Mononuclear cell (primary cell): ENCODE data around the gene BHMT. TPM values are rescaled to one million over a fixed set of nuclear protein-coding genes. Genes with fewer than 3 reads are reported as not detected.

Experiments used
- H3K27me3 ChIP-seq: 2 replicates; pipeline ENCODE4 v1.6.0; 2011; ENCODE audit warnings: low read length, control low read depth; ENCODE audit not compliant: insufficient read depth
- H3K4me1 ChIP-seq: 2 replicates; pipeline ENCODE4 v1.5.1; 2011; ENCODE audit warnings: mild to moderate bottlenecking, low read length, control low read depth; ENCODE audit not compliant: insufficient read depth
- H3K4me3 ChIP-seq: 2 replicates; pipeline ENCODE4 v1.5.1; 2011; ENCODE audit warnings: mild to moderate bottlenecking, low read length, moderate library complexity
- H3K9me3 ChIP-seq: 2 replicates; pipeline ENCODE4 v1.5.1; 2011; ENCODE audit warnings: low read depth, mild to moderate bottlenecking, control low read depth, low read length
- total RNA-seq: library from RNA; depleted of rRNA; stranded (reverse); fragments of >200 nt; gene quantifications from one replicate; pipeline ENCODE4 v1.2.3, GENCODE V29; 2012

BHMT gene, protein sequence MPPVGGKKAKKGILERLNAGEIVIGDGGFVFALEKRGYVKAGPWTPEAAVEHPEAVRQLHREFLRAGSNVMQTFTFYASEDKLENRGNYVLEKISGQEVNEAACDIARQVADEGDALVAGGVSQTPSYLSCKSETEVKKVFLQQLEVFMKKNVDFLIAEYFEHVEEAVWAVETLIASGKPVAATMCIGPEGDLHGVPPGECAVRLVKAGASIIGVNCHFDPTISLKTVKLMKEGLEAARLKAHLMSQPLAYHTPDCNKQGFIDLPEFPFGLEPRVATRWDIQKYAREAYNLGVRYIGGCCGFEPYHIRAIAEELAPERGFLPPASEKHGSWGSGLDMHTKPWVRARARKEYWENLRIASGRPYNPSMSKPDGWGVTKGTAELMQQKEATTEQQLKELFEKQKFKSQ
- total RNA-seq = not detected

DNA sequence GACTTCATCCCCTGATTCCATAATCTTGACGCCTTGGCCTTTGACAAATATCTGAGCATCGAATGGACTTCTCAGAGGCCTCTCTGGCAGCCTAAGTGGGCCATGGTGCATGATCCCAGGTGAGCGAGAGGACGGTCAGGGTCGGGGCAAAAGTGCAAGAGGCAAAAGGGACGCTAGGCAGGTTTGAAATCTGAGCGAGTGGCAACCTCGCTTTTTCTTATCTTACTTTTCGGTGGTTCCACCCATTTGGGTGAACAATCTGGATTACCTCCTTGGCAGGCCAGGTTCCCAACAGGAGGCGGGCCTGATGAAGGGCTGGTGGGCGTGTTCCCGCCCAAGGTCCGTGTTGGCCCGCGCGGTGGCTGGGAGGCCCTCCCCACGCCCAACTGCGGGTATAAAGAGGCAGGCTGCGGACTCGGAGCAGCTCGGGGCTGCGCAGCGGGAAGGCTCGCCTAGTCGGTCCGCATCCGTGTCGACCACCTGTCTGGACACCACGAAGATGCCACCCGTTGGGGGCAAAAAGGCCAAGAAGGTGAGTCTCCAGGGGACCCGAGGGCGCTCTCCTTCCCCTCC, at the start of gene BHMT:
TSS of gene BHMT (plus strand) at position 423 of the 573 bp plus-strand sequence. CDS start at position 500, 77 bp downstream.
- Histone ChIP-seq H3K9me3 (no peaks in the 10 kb centered on the region), H3K4me1 (peaks cover 13% of the 10 kb centered on the region), H3K4me3 (no peak within 1 kb of the TSS), H3K27me3 (peaks cover 57% of the 10 kb centered on the region)

DNA sequence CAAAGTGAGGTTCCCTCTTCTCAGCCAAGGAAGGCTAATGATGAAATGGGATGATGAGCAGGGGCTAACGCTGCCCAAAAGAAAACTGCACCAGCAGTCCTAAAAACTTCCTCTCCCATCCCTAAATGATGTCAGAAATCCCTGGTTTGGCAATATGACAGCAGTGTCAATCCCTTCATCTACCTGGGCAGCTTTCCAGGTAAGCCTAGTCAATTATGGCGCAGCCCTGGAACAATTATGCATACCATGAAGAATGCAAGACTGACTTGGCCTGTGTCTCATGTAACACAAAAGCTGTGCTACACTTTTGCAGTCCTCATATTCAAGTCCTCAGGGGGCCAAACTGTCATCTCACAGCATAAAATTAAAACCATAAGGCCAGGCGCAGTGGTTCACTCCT, 49.2 kb upstream of the BHMT start:
- Histone ChIP-seq H3K9me3 (no peaks in the 10 kb centered on the region), H3K4me3 (no peak overlapping the region), H3K27me3 (no peaks in the 10 kb centered on the region), H3K4me1 (no peaks in the 10 kb centered on the region)

DNA sequence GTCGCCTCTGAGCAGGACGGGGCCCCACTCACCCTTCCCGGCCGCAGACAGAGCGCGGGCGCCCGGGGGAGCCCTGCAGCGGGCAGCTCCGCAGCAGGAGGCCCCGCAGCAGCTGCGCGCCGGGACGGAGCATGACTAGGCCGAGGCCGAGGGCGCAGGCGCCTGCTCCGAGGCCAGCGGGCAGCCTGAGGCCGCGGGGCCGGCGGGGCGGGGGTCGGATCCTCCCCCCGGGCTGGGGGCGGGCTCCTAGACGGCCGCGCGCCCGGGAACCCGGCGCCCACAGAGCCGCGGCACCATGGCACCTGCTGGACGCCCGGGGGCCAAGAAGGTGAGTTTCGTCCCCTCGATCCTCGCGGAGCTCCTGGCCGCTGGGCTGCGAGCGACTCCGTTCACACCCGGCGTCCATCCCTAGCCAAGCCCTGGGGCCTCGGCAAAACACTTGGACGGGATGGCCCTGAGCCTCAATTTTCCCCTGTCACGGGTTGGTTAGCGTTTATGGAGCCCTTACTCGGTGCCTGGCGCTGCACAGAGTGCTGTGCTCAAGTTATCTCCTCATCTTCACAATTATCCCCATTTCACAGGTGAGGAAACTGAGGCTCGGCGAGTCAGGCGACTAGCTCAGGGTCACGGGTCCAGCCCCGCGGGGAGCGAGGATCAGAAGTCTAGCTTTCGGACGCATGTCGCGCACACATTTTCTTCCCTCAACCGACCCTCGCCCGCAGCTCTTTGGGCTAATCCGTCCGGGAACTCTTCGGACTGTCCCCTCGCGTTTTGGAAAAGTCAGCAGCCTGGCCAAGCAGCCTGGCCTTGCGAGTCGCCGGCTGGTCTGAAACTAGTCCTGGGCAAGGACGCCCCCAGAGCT, 41.9 kb upstream of the BHMT start, which contains the start of the genes BHMT2 and DMGDH:
TSS of gene BHMT2 (plus strand) at position 280 of the 862 bp plus-strand sequence. CDS start at position 296, 16 bp downstream.
TSS of gene DMGDH (minus strand) at position 187 of the 862 bp plus-strand sequence. CDS start at position 133, 54 bp downstream.
- Histone ChIP-seq H3K4me1 (no peaks in the 10 kb centered on the region), H3K4me3 (no peak within 1 kb of the TSS), H3K27me3 (peaks cover 21% of the 10 kb centered on the region), H3K9me3 (no peaks in the 10 kb centered on the region)

- peaks cover 21% of the 10 kb centered on the region for H3K27me3 ChIP-seq
- no peaks in the 10 kb centered on the region for H3K4me1 ChIP-seq
- no peak overlapping the region for H3K4me3 ChIP-seq
- no peaks in the 10 kb centered on the region for H3K9me3 ChIP-seq
Measured at GRCh38 chr5:79070350-79070667, 41.3 kb upstream of the BHMT start.

- H3K27me3 ChIP-seq = peaks cover 8% of the 10 kb centered on the region
- H3K4me1 ChIP-seq = no peaks in the 10 kb centered on the region
- H3K9me3 ChIP-seq = no peaks in the 10 kb centered on the region
- no peak overlapping the region for H3K4me3 ChIP-seq
Measured at GRCh38 chr5:79074641-79075040, 37.0 kb upstream of the BHMT start.

DNA sequence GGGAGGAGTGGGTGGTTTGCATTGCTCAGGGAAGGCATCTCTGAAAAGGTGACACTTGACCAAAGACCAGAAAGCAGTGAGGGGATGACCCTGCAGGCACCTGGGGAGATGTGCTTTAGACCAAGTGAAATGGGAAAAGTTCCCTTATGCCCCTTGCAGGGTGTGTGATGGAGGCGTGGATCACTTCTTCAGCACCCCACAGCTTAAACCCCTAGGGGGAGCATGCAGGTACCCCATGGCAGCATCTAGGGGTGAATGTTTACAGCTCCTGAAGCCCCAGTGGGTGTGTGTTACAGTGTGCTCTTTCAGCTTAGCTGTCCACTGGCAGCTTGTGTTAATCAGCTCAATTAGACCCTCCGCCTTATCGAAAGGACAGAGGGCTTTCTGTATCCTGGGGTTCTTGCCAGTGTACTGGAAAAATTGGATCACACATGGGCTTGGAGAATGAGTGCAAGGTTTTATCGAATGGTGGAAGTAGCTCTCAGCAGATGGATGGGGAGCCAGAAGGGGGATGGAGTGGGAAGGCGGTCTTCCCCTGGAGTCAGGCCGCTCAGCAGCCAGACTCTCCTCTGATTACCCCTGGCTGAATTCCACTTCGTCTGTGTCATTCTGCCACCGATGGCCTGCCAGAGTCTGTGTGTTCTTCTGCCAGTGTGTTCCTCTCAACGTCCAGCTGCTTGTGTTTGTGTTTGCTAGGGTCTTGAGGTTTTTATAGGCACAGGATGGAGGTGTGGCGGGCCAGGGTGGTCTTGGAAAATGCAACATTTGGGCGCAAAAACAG, 35.8 kb upstream of the BHMT start:
- no peaks in the 10 kb centered on the region for H3K9me3 ChIP-seq

GRCh38 chr5:79076819-79077218, 34.8 kb upstream of the BHMT start:
- H3K4me1 ChIP-seq = no peaks in the 10 kb centered on the region
- H3K4me3 ChIP-seq = no peak overlapping the region
- no peaks in the 10 kb centered on the region for H3K27me3 ChIP-seq
- H3K9me3 ChIP-seq = no peaks in the 10 kb centered on the region

More for the DNA sequence above, 35.8 kb upstream of the BHMT start:
- Histone ChIP-seq H3K4me1 (no peaks in the 10 kb centered on the region), H3K27me3 (no peaks in the 10 kb centered on the region), H3K4me3 (no peak overlapping the region)

GRCh38 chr5:79077680-79078365, 33.8 kb upstream of the BHMT start:
- Histone ChIP-seq H3K9me3 (no peaks in the 10 kb centered on the region), H3K27me3 (no peaks in the 10 kb centered on the region), H3K4me1 (no peaks in the 10 kb centered on the region), H3K4me3 (no peak overlapping the region)

GRCh38 chr5:79080804-79081203, 30.8 kb upstream of the BHMT start:
- Histone ChIP-seq H3K4me3 (no peak overlapping the region), H3K27me3 (no peaks in the 10 kb centered on the region), H3K4me1 (no peaks in the 10 kb centered on the region), H3K9me3 (no peaks in the 10 kb centered on the region)

- H3K9me3 ChIP-seq = no peaks in the 10 kb centered on the region
- no peak overlapping the region for H3K4me3 ChIP-seq
Measured at GRCh38 chr5:79081779-79082178, 29.8 kb upstream of the BHMT start.

GRCh38 chr5:79086116-79086515, 25.5 kb upstream of the BHMT start:
- H3K4me1 ChIP-seq = no peaks in the 10 kb centered on the region
- no peaks in the 10 kb centered on the region for H3K27me3 ChIP-seq
- no peak overlapping the region for H3K4me3 ChIP-seq
- no peaks in the 10 kb centered on the region for H3K9me3 ChIP-seq

More at GRCh38 chr5:79081779-79082178, 29.8 kb upstream of the BHMT start:
- H3K4me1 ChIP-seq = no peaks in the 10 kb centered on the region
- H3K27me3 ChIP-seq = no peaks in the 10 kb centered on the region

- no peaks in the 10 kb centered on the region for H3K4me1 ChIP-seq
- no peak overlapping the region for H3K4me3 ChIP-seq
- no peaks in the 10 kb centered on the region for H3K27me3 ChIP-seq
- no peaks in the 10 kb centered on the region for H3K9me3 ChIP-seq
Measured at GRCh38 chr5:79088507-79088906, 23.1 kb upstream of the BHMT start.

DNA sequence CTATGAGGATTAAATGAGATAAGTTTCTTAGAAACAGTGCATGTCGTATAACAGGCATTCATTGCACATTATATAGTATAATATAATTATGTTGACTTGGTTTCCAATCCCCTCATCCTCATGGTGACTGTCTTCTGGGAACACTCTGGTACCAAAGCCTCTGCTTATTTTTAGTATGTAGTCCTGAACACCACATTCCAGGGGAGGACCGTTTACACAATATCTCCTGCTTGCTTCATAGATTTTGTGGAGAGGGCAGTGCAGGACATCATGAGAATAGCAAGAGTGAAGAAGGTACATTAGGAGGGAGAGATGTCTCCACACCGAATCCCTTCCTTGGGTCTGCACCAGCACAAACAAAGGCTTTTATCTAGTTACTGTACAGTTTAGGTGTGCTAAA, 20.5 kb upstream of the BHMT start:
- Histone ChIP-seq H3K4me1 (no peaks in the 10 kb centered on the region), H3K27me3 (no peaks in the 10 kb centered on the region), H3K4me3 (no peak overlapping the region), H3K9me3 (no peaks in the 10 kb centered on the region)

GRCh38 chr5:79093762-79094161, 17.8 kb upstream of the BHMT start:
- Histone ChIP-seq H3K9me3 (no peaks in the 10 kb centered on the region), H3K27me3 (no peaks in the 10 kb centered on the region), H3K4me1 (no peaks in the 10 kb centered on the region), H3K4me3 (no peak overlapping the region)
